ENCODE measurements around the gene TEX53. TPM values are rescaled to one million over a fixed set of nuclear protein-coding genes. Genes with fewer than 3 reads are reported as not detected.

The TEX53 gene
- total RNA-seq, 2 donors from 2014 or later: not detected

DNA sequence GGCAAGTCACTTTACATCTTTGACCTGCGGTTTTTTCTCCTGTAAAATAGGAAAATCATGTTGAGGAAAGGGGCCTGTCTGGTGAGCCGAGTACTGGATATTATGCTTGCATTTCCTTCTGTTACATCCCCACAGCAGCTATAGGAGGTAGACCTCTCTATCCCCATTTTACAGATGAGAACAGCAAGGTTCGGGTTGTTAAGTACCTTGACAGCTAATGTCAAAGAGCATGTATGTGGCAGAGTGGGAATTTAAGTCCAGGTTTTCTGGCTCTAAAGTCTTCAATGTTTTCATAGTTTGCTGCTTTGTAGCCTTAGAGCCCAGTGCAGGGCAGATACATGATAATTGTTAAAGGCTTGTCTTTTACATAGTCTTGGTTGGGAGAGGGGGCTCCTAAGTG, 43.7 kb downstream of the TEX53 start:
- peaks cover 5% of the 10 kb centered on the region for H3K9me3 Mint-ChIP-seq
- peaks cover 11% of the 10 kb centered on the region for H3K36me3 Mint-ChIP-seq (ENCODE audit: low read depth)
- peaks cover 21% of the 10 kb centered on the region for H3K4me1 Mint-ChIP-seq
- peaks cover 14% of the 10 kb centered on the region for H3K27me3 Mint-ChIP-seq (ENCODE audit: insufficient read depth)
- H3K27ac Mint-ChIP-seq: no peak overlapping the region
- TF ChIP-seq, protein P1, sequence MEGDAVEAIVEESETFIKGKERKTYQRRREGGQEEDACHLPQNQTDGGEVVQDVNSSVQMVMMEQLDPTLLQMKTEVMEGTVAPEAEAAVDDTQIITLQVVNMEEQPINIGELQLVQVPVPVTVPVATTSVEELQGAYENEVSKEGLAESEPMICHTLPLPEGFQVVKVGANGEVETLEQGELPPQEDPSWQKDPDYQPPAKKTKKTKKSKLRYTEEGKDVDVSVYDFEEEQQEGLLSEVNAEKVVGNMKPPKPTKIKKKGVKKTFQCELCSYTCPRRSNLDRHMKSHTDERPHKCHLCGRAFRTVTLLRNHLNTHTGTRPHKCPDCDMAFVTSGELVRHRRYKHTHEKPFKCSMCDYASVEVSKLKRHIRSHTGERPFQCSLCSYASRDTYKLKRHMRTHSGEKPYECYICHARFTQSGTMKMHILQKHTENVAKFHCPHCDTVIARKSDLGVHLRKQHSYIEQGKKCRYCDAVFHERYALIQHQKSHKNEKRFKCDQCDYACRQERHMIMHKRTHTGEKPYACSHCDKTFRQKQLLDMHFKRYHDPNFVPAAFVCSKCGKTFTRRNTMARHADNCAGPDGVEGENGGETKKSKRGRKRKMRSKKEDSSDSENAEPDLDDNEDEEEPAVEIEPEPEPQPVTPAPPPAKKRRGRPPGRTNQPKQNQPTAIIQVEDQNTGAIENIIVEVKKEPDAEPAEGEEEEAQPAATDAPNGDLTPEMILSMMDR (conservative IDR thresholded peaks at IDR 0.05): no peak
- H3K4me3 Mint-ChIP-seq: no peak overlapping the region
- no peak for DNase-seq
- 65 to 94% methylated on average over 2 to 3 of the region's 3 CpGs for WGBS, 2 experiments (ENCODE audit: insufficient coverage in 1 of 2, insufficient read length in 1 of 2)
- no peaks in the 10 kb centered on the region for H3K36me3 ChIP-seq (ENCODE audit: control insufficient read depth, insufficient read depth, low read length)
- peaks cover 4% of the 10 kb centered on the region for H3K27me3 ChIP-seq (ENCODE audit: control insufficient read depth, insufficient read depth, low read length, poor library complexity, severe bottlenecking)
- H3K4me1 ChIP-seq (ENCODE audit: control insufficient read depth, insufficient read depth, low read length): peaks cover 8% of the 10 kb centered on the region
- H3K9ac ChIP-seq (ENCODE audit: extremely low read depth, low read length, poor library complexity, severe bottlenecking): no peak overlapping the region
- no peaks in the 10 kb centered on the region for H3K9me3 ChIP-seq (ENCODE audit: control insufficient read depth, low read length)
- no peak overlapping the region for H3K27ac ChIP-seq (ENCODE audit: low read depth, low read length)
- no peak overlapping the region for H3K4me3 ChIP-seq (ENCODE audit: low read length)

DNA sequence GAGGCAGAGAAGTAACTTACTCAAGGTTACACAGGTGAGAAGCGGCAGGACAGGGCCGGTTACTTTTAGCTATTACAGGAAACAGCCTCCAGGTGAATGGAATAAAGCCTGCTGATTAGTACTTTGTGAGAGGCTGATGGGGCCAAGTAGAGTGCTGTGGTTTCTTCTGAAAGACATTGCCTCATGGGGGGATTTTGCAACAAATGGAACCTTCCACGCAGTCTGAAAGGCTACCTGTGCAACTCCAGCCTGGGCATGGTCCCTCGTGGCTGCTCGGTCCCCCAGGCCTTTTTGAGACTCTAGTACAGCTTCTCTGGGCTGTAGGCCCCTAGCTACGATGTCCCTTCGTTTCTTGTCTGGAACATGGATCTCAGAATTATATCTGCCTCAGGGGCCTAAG, 44.5 kb downstream of the TEX53 start:
- no peaks in the 10 kb centered on the region for H3K9me3 ChIP-seq (ENCODE audit: control insufficient read depth, low read length)
- H3K36me3 ChIP-seq (ENCODE audit: control insufficient read depth, insufficient read depth, low read length): no peaks in the 10 kb centered on the region
- Mint-ChIP-seq H3K9me3 (peaks cover 5% of the 10 kb centered on the region), H3K36me3 (ENCODE audit: low read depth) (peaks cover 4% of the 10 kb centered on the region), H3K4me3 (peak overlapping the region; percentile 60), H3K4me1 (peaks cover 21% of the 10 kb centered on the region), H3K27ac (peak overlapping the region; percentile 40), H3K27me3 (ENCODE audit: insufficient read depth) (peaks cover 14% of the 10 kb centered on the region)
- 90 to 92% methylated on average over 7 of the region's 7 CpGs for WGBS, 2 experiments (ENCODE audit: insufficient coverage in 1 of 2, insufficient read length in 1 of 2)
- no peak overlapping the region for H3K4me3 ChIP-seq (ENCODE audit: low read length)
- peaks cover 4% of the 10 kb centered on the region for H3K27me3 ChIP-seq (ENCODE audit: control insufficient read depth, insufficient read depth, low read length, poor library complexity, severe bottlenecking)
- peaks cover 8% of the 10 kb centered on the region for H3K4me1 ChIP-seq (ENCODE audit: control insufficient read depth, insufficient read depth, low read length)
- no peak for DNase-seq
- no peak overlapping the region for H3K27ac ChIP-seq (ENCODE audit: low read depth, low read length)
- no peak overlapping the region for H3K9ac ChIP-seq (ENCODE audit: extremely low read depth, low read length, poor library complexity, severe bottlenecking)
- TF ChIP-seq, protein P1 (conservative IDR thresholded peaks at IDR 0.05): peak; percentile 22

DNA sequence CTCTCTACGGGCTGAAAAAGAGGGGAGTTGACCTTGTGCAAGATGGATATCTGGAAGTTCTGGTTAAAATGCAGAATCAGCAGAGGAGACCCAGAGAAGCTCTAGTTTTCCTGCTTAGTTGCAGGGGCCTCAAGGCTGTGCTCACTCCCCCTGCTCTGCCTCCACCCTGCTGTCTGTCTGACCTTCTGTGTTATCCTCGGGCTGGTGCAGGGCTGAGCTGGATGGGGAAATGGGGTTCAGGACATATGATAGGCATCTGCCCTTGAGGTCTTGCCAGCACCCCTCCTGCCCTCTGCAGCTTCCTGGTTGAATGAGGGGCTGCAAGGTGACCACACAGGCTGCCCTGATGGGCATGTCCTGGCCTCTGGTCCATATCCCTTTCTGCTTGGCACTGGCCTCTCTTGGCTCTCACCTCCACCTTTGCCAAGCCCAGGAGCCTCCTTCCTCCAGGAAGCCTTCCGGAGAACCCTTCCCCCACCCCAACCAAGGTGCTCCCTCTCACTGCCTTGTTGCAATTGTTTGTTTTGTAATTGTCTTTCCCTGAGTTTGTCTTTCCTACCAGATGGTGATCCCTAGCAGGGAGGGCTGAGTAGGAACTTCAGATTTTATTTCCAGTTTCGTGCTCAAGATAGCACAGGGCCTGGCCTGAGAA, 45.2 kb downstream of the TEX53 start:
- no peak overlapping the region for H3K27ac ChIP-seq (ENCODE audit: low read depth, low read length)
- Mint-ChIP-seq H3K27ac (peak overlapping the region; percentile 80), H3K4me1 (peaks cover 21% of the 10 kb centered on the region), H3K9me3 (peaks cover 5% of the 10 kb centered on the region), H3K27me3 (ENCODE audit: insufficient read depth) (peaks cover 14% of the 10 kb centered on the region), H3K36me3 (ENCODE audit: low read depth) (peaks cover 3% of the 10 kb centered on the region), H3K4me3 (peak overlapping the region; percentile 60)
- H3K36me3 ChIP-seq (ENCODE audit: control insufficient read depth, insufficient read depth, low read length): no peaks in the 10 kb centered on the region
- peak overlapping the region; percentile 77 for H3K4me3 ChIP-seq (ENCODE audit: low read length)
- H3K9ac ChIP-seq (ENCODE audit: extremely low read depth, low read length, poor library complexity, severe bottlenecking): no peak overlapping the region
- 70 to 74% methylated on average over 3 to 4 of the region's 4 CpGs for WGBS, 2 experiments (ENCODE audit: insufficient coverage in 1 of 2, insufficient read length in 1 of 2)
- H3K9me3 ChIP-seq (ENCODE audit: control insufficient read depth, low read length): no peaks in the 10 kb centered on the region
- H3K4me1 ChIP-seq (ENCODE audit: control insufficient read depth, insufficient read depth, low read length): peaks cover 8% of the 10 kb centered on the region
- peaks cover 4% of the 10 kb centered on the region for H3K27me3 ChIP-seq (ENCODE audit: control insufficient read depth, insufficient read depth, low read length, poor library complexity, severe bottlenecking)
- TF ChIP-seq, protein P1 (conservative IDR thresholded peaks at IDR 0.05): no peak
- DNase-seq: peak; percentile 61
